NCI-H187 (cell line): ENCODE results near the gene SLC35F4.
"Not testable (repeated sequence)": the region's sequence is repeated elsewhere in the genome, so short reads cannot be mapped to it uniquely, and the experiment has no call there.

Experiments
- DNase-seq, 2 experiments: peaks; one replicate each; lab custom pipeline; 2025; lab: John Stamatoyannopoulos, UW

SLC35F4 gene

GRCh38 chr14:57725399-57726077, 140.4 kb downstream of the SLC35F4 start:
- no peak for DNase-seq

GRCh38 chr14:57722141-57722540, 143.8 kb downstream of the SLC35F4 start:
- not testable (repeated sequence) for DNase-seq

GRCh38 chr14:57714487-57714931, 151.4 kb downstream of the SLC35F4 start:
- no peak for DNase-seq

GRCh38 chr14:57712698-57713097, 153.2 kb downstream of the SLC35F4 start:
- no peak for DNase-seq

- DNase-seq: no peak
Observed at GRCh38 chr14:57712102-57712501, 153.8 kb downstream of the SLC35F4 start.

GRCh38 chr14:57709909-57710308, 156.0 kb downstream of the SLC35F4 start:
- DNase-seq: no peak

- DNase-seq: not testable (repeated sequence)
Observed at GRCh38 chr14:57709086-57709485, 156.8 kb downstream of the SLC35F4 start.

GRCh38 chr14:57707219-57707618, 158.7 kb downstream of the SLC35F4 start:
- no peak for DNase-seq

GRCh38 chr14:57704763-57705162, 161.1 kb downstream of the SLC35F4 start:
- no peak for DNase-seq

- no peak for DNase-seq
Observed at GRCh38 chr14:57699947-57700346, 165.9 kb downstream of the SLC35F4 start.

- no peak for DNase-seq
Observed at GRCh38 chr14:57692671-57693070, 173.2 kb downstream of the SLC35F4 start.

- no peak for DNase-seq
Observed at GRCh38 chr14:57687416-57687815, 178.5 kb downstream of the SLC35F4 start.

- no peak for DNase-seq
Observed at GRCh38 chr14:57686304-57686703, 179.6 kb downstream of the SLC35F4 start.

GRCh38 chr14:57671021-57671420, 194.9 kb downstream of the SLC35F4 start:
- DNase-seq: no peak

GRCh38 chr14:57660208-57660607, 205.7 kb downstream of the SLC35F4 start:
- DNase-seq: no peak

GRCh38 chr14:57659052-57659451, 206.8 kb downstream of the SLC35F4 start:
- DNase-seq: no peak

- DNase-seq: no peak
Observed at GRCh38 chr14:57657487-57657886, 208.4 kb downstream of the SLC35F4 start.

- no peak for DNase-seq
Observed at GRCh38 chr14:57656853-57657252, 209.0 kb downstream of the SLC35F4 start.

- DNase-seq: no peak
Observed at GRCh38 chr14:57652769-57653168, 213.1 kb downstream of the SLC35F4 start.

- no peak for DNase-seq
Observed at GRCh38 chr14:57641776-57642175, 224.1 kb downstream of the SLC35F4 start.

- DNase-seq: no peak
Observed at GRCh38 chr14:57640036-57640435, 225.9 kb downstream of the SLC35F4 start.

- DNase-seq: no peak
Observed at GRCh38 chr14:57637901-57638300, 228.0 kb downstream of the SLC35F4 start.

- no peak for DNase-seq
Observed at GRCh38 chr14:57634335-57634734, 231.6 kb downstream of the SLC35F4 start.

GRCh38 chr14:57632649-57633048, 233.2 kb downstream of the SLC35F4 start:
- DNase-seq: no peak
